Superior temporal gyrus (tissue), 1 donor: ENCODE data around the gene PRKAB2.
"Not testable (repeated sequence)": the region's sequence is repeated elsewhere in the genome, so short reads cannot be mapped to it uniquely, and the experiment has no call there.

Experiments
- DNase-seq: peaks from one replicate; pipeline ENCODE4 v3.0.0-alpha.2; 2016; ENCODE audit errors: extremely low spot score

The PRKAB2 gene

DNA sequence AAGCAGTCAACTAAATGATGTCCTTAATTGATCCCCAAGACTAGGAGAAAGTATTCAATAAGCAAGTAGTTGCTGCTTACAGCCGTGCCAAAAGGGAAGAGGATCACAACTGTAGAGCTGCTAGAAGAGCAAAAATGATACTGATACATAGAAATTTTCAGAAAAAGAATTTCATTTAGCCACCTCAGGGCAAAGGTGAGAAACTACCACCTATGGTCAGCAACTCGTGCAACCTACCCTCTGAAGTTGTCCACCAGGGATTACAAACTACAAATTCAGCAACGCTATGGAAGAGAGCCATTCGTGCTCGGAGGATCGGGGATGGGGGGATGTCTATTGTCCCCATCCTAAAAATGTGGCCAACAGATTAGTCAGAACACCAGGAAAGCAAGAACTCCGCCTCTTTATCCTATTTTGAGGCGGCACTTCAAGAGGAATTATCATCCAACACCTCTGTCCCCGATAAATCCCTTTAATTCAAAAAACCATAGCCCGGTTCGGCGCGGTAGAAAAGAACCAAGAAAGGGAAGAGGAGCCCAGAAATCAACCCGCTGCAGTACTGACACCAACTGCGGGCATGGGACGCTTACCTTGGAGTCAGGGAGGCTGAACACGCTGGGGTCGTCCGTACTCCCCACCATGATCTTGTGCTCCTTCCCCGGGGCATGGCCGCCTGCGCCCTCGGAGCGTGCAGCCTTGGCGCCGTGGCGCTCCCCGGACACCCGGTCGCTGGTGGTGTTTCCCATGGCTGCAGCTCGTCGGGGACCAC is 687 bp downstream of the PRKAB2 start:
- peak; percentile 44 for DNase-seq

GRCh38 chr1:147169840-147170674 is 2.2 kb downstream of the PRKAB2 start:
- no peak for DNase-seq

- no peak for DNase-seq
These were observed 3.1 kb downstream of the PRKAB2 start for GRCh38 chr1:147169171-147169570.

- DNase-seq: no peak
These were observed 3.6 kb downstream of the PRKAB2 start for GRCh38 chr1:147168626-147169058.

DNA sequence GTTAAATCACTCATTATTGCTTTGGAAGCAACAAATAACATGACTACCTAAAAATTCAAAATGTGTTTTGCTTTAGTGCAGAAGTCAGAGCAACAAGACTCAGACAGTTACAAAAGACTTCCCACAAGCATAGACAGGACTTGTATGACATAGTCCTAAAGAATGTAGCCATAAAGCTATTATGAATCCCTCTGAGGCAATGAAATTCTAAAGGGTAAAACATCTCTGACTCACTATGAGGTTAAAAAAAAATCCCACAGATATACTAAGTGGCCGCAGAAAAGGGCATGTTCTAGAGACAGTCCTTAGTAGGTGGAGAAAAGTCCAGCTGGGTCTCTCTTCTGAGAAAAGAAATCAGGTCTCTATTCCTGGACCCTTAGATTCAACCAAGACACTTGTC is 4.9 kb downstream of the PRKAB2 start:
- no peak for DNase-seq

DNA sequence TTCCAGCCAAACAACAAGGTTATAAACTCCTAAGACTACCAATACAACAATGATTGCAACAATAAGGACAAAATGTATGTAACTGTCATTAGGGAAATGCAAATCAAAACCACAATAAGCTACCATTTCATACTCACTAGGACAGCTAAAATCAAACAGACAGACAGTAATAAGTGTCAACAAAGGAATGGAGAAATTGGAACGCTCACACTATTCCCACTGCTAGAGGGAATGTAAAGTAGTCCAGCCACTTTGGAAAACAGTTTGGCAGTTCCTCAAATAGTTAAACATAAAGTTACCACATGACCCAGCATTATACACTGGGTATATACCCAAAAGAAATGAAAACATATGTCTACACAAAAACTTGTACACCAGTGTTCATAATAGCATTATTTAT is 9.3 kb downstream of the PRKAB2 start:
- DNase-seq: no peak

DNA sequence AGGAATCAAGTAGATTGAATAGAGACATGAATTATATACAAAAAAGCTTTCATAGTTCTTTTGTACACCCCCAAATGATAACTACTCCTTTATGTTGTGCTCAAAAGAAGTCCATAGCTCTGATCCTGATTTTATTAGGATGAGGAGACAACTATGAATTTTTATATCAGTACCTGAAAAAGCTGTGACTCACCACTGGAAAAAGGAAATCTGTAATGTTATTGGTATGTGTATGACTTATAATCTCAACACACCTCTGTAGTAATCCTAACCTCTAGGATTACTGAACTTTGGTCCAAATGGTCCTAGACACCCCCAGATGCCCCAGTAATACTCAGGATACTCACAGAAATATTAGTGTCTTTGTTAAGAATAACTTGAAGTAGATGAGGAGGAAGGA is 10.2 kb downstream of the PRKAB2 start:
- no peak for DNase-seq

GRCh38 chr1:147157116-147157515 is 15.2 kb downstream of the PRKAB2 start:
- DNase-seq: not testable (repeated sequence)

DNA sequence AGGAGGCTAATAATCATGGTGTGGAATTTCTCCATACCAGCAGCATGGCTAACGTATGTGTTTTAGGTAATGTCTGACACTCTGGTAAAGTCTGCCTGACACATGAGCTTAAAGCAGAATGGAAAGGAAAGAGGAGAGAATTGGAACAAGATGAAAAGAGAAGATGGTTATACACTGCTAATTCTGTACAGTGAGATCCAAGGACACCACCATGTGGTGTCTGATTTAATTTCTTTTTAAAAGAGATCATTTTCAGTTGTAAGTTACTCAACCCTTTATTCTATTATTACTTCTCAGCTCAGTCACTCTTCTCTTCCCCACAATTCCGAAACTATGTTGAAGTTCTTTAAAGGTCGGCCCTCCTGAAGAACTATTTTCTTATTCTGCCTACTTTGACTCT is 15.6 kb downstream of the PRKAB2 start:
- peak; percentile 28 for DNase-seq

DNA sequence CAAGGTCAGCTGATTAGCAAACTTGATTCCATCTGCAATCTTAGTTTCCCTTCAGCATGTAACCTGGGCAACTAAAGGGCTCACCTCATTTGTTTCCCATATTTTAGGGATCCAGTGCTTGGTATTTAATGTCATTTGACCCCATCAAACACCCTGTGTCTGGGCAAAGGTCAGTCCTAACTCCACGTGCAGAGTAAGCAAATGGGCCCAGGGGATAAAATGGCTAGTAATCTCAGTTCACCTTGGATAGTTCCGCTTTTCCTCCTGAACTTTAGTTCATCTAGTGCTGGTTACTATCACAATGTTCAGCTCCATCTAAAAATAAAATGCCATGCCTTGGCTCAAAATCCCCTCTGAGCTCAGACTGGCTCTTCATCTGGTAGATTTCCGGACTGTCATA is 19.5 kb downstream of the PRKAB2 start:
- no peak for DNase-seq

GRCh38 chr1:147151244-147151643 is 21.0 kb downstream of the PRKAB2 start:
- no peak for DNase-seq

GRCh38 chr1:147142886-147143285 is 29.4 kb downstream of the PRKAB2 start:
- no peak for DNase-seq

- not testable (repeated sequence) for DNase-seq
These were observed 41.5 kb downstream of the PRKAB2 start for GRCh38 chr1:147130721-147131120.

- no peak for DNase-seq
These were observed 43.0 kb downstream of the PRKAB2 start for GRCh38 chr1:147129116-147129873.

- no peak for DNase-seq
These were observed 48.0 kb downstream of the PRKAB2 start for GRCh38 chr1:147124266-147124665.

- no peak for DNase-seq
These were observed 55.2 kb downstream of the PRKAB2 start for GRCh38 chr1:147117109-147117508.

DNA sequence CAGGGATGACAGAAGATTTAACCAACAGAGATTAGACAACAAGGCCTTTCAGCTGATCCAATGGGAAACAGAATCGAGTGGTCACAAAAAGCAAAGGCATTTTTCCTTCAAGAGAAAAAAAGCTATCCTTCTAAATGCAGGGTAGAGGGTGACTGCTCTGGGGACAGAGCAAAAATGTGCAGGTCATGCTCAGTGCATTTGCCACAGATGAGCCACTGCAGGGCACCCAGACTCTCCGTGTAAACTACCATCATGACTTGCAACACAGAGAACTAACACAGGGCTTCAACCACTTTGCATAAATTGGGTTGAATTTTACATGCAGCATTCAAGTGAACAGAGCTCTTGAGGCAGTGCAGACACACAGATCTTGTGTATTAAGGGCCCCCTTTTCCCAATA is 56.8 kb downstream of the PRKAB2 start:
- DNase-seq: no peak

DNA sequence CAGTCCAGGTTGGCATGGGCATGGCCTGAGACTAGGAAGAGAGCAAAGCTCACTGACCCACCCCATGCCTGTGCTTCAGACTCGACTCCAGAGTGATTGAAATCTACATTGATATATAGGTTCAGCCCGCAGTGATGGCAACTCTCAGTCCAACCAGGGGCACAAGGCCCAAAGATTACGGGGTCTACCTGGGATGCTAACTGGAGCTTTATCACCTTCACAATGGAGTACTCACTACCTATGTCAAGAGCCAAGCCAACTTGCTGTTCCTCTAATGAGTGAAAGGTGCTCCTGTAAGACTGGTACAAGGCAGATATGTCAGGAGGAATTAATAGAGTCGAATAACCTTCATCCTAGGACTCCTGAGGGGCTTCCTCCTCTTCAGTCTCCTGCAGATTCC is 57.2 kb downstream of the PRKAB2 start:
- DNase-seq: not testable (repeated sequence)

DNA sequence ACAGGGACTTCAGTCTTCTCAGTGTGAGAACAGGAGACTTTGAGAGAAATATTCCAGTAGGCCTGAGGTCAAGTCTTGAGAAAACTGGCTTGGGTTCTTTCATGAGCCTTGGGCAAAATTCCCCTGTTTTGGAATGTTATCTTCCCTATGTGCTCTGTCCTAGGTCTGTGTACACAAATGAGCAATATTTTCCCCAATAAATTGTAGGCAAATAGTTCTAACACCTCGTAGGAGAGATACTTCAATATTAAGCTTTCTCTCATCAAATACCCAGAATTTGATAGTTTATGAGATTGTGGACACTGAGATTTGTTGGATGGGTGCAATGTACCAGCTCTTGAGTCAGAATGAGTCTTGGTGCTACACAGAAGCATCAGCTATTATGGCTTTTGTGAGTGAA is 57.9 kb downstream of the PRKAB2 start:
- not testable (repeated sequence) for DNase-seq

GRCh38 chr1:147111381-147112130 is 60.7 kb downstream of the PRKAB2 start:
- no peak for DNase-seq

DNA sequence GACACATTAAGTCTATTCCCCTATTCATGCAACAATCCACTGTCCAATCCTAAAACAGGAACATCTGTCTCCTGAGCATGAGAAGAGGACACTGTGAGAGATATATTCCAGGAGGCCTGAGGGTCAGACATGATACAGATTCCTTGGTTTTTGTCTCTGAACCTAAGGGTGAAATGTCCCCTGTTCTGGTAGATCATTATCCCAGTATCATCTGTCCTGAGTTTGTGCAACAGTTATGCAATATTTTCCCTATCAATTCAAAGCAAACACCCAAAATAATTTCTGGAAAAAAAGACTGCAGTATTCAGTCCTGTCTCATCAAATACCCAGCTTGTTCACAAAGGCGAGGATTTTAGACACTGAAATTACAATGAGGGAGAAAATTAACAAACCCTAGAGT is 61.4 kb downstream of the PRKAB2 start:
- no peak for DNase-seq

- DNase-seq: no peak
These were observed 61.8 kb downstream of the PRKAB2 start for GRCh38 chr1:147110434-147110833.
